Retina (tissue), 1 donor: ENCODE results near the gene MPRIP.
"Not testable (repeated sequence)": the region's sequence is repeated elsewhere in the genome, so short reads cannot be mapped to it uniquely, and the experiment has no call there.

Source experiments
- DNase-seq: peaks from one replicate; pipeline ENCODE4 v3.0.0-alpha.2; 2016

Gene MPRIP

GRCh38 chr17:17151541-17151940, 109.3 kb downstream of the MPRIP start:
- DNase-seq, result no peak

GRCh38 chr17:17151962-17152361, 109.7 kb downstream of the MPRIP start:
- DNase-seq, result no peak

DNA sequence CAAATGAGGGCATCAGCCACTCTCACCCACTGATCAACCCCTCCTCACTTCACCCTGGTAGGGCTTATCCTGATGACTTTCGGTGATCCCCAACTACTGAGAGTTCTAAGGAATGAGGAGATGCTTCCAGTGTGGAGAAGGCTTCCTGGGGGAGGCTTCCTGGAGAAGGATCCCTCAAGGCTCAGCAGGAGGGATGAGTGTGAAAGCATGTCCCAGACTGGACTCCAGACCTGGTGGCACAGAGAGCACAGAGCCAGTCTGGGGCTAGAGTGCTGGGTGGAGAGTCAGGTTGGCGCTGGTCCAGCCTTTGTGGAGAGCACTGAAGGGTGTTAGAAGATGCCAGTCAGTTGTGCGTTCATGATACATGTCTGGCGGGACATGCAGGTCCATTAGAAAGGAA, 110.1 kb downstream of the MPRIP start:
- DNase-seq, result no peak

- DNase-seq, result no peak
Observed at GRCh38 chr17:17153071-17153470, 110.8 kb downstream of the MPRIP start.

DNA sequence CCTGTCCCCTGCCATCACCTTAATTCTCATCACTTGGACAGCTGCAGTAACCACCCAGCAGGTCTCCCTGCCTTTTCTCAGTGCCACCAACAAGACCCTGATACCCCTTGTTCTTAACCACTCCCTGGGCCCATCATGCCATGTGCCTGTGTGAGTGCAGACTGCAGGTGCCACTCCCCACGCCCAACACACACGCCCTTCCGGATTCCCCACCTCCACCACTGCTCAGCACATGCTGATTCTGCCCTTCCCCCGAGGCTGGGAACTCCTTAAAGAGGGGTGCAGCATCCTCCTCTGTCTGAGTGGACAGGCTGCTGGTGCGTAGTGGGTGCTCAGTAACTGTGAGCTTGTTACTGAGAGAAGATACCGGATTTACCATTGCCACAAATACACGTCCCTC, 111.5 kb downstream of the MPRIP start:
- DNase-seq, result no peak

- no peak for DNase-seq
Observed at GRCh38 chr17:17154556-17154955, 112.3 kb downstream of the MPRIP start.

GRCh38 chr17:17154981-17155380, 112.7 kb downstream of the MPRIP start:
- DNase-seq, result no peak

GRCh38 chr17:17155568-17155967, 113.3 kb downstream of the MPRIP start:
- no peak for DNase-seq

DNA sequence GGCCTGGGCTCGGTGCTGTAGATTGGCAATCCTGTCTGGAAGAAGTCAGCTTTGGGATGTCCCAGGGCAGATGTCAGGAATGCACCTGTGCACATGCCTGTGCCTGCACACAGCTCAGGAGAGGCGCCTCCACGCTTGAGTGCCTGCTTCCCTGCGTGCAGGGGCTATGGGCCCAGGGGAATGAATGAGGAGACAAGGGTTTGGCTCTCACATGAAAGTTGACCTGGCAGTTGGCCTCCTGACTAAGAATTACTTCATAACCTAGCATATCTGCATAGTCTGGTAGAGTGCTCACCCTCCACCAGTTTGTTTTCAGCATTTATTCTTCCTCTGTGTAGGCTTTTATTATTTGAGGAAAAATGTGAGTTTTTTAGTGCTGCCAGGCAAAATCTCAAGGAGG, 113.8 kb downstream of the MPRIP start:
- no peak for DNase-seq

GRCh38 chr17:17156511-17156910, 114.3 kb downstream of the MPRIP start:
- no peak for DNase-seq

GRCh38 chr17:17157041-17157440, 114.8 kb downstream of the MPRIP start:
- DNase-seq, result no peak

DNA sequence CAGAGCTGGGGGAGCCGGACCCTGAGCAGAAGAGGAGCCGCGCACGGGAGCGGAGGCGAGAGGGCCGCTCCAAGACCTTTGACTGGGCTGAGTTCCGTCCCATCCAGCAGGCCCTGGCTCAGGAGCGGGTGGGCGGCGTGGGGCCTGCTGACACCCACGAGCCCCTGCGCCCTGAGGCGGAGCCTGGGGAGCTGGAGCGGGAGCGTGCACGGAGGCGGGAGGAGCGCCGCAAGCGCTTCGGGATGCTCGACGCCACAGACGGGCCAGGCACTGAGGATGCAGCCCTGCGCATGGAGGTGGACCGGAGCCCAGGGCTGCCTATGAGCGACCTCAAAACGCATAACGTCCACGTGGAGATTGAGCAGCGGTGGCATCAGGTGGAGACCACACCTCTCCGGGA, 116.2 kb downstream of the MPRIP start:
- DNase-seq, result not testable (repeated sequence)

- DNase-seq, result no peak
Observed at GRCh38 chr17:17159571-17159970, 117.3 kb downstream of the MPRIP start.

GRCh38 chr17:17161121-17161520, 118.9 kb downstream of the MPRIP start:
- no peak for DNase-seq

DNA sequence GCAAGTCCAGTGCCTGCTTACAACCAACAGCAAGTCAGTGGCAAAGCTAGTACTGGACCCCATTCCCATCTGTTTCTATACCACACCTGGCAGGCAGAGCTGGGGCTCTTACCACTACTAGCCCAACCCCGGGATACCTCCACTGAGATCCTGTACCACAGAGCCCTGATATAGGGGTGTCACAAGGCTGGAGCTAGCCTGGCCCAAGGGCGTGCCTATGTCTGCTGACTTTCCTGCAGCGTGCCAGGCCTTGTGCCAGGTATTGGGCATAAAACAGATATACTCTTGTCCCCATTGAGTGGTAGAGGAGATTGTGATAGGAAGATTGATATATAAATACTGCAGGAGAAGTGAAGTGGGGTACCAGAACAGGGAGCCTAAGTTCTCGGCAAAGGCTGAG, 119.5 kb downstream of the MPRIP start:
- DNase-seq, result no peak

DNA sequence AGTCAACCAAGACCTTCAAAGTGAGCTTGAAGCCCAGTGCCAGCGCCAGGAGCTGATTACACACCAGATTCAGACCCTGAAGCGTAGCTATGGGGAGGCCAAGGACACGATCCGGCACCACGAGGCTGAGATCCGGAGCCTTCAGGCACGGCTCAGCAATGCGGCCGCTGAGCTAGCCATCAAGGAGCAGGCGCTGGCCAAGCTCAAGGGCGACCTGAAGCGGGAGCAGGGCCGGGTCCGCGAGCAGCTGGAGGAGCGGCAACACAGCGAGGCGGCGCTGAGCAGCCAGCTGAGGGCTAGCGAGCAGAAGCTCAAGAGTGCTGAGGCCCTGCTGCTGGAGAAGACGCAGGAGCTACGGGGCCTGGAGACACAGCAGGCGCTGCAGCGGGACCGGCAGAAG, 121.9 kb downstream of the MPRIP start:
- no peak for DNase-seq

- DNase-seq, result no peak
Observed at GRCh38 chr17:17164676-17165075, 122.4 kb downstream of the MPRIP start.

DNA sequence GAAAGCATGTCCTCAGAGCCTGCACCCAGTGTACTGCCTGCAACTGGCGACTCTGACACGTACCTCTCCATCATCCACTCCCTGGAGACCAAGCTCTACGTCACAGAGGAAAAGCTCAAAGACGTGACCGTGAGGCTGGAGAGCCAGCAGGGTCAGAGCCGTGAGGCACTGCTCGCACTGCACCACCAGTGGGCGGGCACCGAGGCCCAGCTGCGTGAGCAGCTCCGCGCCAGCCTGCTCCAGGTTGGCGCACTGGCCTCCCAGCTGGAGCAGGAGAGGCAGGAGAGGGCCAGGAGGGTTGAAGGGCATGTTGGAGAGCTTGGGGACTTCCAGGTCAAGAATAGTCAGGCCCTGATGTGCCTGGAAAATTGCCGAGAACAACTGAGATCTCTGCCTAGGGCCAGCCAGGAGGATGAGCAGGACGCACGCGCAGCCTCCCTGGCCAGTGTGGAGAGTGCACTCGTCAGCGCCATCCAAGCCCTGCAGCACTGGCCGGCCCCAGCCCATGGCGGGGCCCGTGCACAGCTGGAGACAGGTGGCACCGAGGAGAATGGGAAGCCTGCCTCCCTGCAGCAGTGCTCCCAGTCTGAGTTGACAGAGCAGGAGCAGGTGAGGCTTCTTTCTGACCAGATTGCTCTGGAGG, 123.5 kb downstream of the MPRIP start:
- DNase-seq, result no peak

GRCh38 chr17:17166446-17166845, 124.2 kb downstream of the MPRIP start:
- DNase-seq, result no peak

- no peak for DNase-seq
Observed at GRCh38 chr17:17167356-17167755, 125.1 kb downstream of the MPRIP start.

GRCh38 chr17:17167986-17168385, 125.7 kb downstream of the MPRIP start:
- DNase-seq, result no peak

DNA sequence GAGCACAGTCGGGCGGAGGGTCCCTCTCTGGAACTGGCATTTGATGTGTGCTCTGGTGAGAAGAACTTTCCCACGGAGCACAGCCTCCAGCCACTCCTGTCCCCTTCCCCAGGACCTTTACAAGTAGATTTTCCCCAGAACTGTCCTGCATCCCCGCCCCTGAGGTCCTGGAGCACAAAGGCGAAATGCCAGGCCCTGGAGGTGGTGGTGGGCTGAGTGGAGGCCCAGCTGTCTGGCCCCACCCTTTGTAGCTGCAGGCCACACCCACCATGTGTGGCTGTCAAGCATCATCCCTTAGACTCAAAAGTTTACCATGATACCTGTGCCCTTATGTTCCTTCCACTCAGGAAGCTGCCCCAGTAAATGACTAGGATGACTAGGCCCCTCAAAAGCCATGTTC, 126.1 kb downstream of the MPRIP start:
- DNase-seq, result no peak

GRCh38 chr17:17169396-17169795, 127.1 kb downstream of the MPRIP start:
- DNase-seq, result no peak

- DNase-seq, result no peak
Observed at GRCh38 chr17:17170346-17170985, 128.2 kb downstream of the MPRIP start.

DNA sequence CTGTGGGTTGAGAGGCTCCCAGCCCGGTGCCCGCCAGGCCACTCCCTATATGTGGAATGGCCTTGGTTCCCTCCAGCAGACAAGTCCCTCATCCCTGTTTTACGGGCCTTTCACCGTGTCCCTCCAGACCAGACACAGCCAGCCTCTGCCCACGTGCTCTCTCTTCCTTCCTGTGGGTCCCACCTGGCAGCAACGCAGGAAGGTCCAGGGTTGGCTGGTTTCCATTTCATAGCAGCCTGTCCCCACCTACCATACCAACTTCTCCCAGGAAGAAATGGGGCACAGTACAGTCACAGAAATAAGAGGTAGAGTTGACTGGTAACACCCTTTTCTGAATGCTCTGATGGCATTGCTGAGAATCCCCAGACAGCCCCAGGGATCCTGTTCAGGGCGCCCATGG, 128.9 kb downstream of the MPRIP start:
- DNase-seq, result no peak
